ENCODE results near the gene WBP2. TPM values are rescaled to one million over a fixed set of nuclear protein-coding genes. Genes with fewer than 3 reads are reported as not detected.

WBP2 gene
- 18.4 and 26.8 TPM in 2 replicates for total RNA-seq

- peak; percentile 60 for TF ChIP-seq CTCF (IDR thresholded peaks at IDR 0.05; ENCODE audit: insufficient read depth, low read depth, low read length)
- DNase-seq (ENCODE audit: low read depth), result peak; percentile 100
- peak within 1 kb of the TSS; percentile 87 for H3K4me3 ChIP-seq (ENCODE audit: low read depth, low read length)
Observed at GRCh38 chr17:75855310-75856061, at the start of gene WBP2. Gene WBP2, minus strand, starts transcription at chr17:75855335. Its CDS starts 38 bp downstream, at chr17:75855297.

GRCh38 chr17:75902406-75902805 is 47.3 kb upstream of the WBP2 start:
- DNase-seq (ENCODE audit: low read depth), result no peak
- no peak overlapping the region for H3K4me3 ChIP-seq (ENCODE audit: low read depth, low read length)
- no peak for TF ChIP-seq CTCF (IDR thresholded peaks at IDR 0.05; ENCODE audit: insufficient read depth, low read depth, low read length)

GRCh38 chr17:75901727-75902126 is 46.6 kb upstream of the WBP2 start:
- DNase-seq (ENCODE audit: low read depth), result no peak
- TF ChIP-seq CTCF (IDR thresholded peaks at IDR 0.05; ENCODE audit: insufficient read depth, low read depth, low read length), result no peak
- H3K4me3 ChIP-seq (ENCODE audit: low read depth, low read length), result no peak overlapping the region

GRCh38 chr17:75900691-75901533 is 45.8 kb upstream of the WBP2 start:
- DNase-seq (ENCODE audit: low read depth), result no peak
- H3K4me3 ChIP-seq (ENCODE audit: low read depth, low read length), result no peak overlapping the region
- no peak for TF ChIP-seq CTCF (IDR thresholded peaks at IDR 0.05; ENCODE audit: insufficient read depth, low read depth, low read length)

DNA sequence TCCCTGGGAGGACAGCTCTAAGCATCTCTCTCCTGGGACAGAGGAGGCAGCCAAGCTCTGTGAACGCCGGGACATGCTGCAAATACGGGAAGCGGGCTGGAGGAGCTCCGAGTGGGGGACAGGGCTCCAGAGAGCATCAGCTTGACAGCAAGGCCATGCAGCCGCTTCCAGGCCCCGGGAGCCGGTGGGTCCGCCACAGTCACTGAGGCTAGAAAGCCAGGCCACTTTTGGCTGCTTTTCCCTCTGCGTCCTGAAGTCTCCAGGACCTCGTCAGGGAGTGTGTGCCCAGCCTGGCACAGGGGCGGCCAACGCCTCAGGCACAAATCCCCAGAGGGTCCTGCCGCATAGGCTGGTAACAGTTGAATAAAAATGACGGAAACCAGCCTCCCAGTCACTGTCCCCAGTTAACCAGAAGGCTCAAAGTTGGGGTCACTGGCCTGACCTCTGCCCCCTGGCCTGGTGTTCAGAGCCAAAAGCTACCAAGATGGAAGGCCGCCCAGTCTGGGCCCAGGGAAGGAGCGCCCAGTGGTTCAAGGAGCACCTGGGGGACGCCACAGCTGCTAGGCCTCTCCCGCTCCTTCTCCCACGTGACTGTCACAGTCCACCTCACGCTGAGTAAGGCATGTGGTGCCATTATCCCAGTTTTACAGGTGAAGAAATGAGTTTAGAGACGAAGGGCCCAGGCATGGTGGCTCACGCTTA is 44.8 kb upstream of the WBP2 start:
- no peak for DNase-seq (ENCODE audit: low read depth)
- TF ChIP-seq CTCF (IDR thresholded peaks at IDR 0.05; ENCODE audit: insufficient read depth, low read depth, low read length), result no peak
- no peak overlapping the region for H3K4me3 ChIP-seq (ENCODE audit: low read depth, low read length)

DNA sequence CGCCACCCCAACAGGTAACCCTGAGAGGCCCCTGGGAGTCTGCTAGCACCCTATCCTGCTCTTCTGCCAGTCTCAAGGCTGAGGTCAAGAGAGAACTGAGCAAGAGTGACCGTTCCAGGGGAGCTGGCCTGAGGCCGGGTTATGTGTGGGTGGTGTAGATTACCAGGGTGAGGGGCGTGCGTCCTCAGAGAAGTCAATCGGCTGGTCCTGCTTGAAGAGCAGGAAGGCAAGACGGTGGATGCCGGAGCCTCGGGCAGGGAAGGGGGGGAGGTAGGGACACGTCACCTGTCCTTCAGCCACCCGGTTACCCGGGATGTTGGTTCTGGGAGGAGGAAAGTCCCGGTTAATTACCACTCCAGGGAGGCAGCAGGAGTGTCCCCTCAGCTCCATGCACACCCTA is 44.2 kb upstream of the WBP2 start:
- H3K4me3 ChIP-seq (ENCODE audit: low read depth, low read length), result no peak overlapping the region
- DNase-seq (ENCODE audit: low read depth), result no peak
- no peak for TF ChIP-seq CTCF (IDR thresholded peaks at IDR 0.05; ENCODE audit: insufficient read depth, low read depth, low read length)

All from fibroblast of villous mesenchyme (primary cell).